ENCODE data around the gene SLAMF6.

DNA sequence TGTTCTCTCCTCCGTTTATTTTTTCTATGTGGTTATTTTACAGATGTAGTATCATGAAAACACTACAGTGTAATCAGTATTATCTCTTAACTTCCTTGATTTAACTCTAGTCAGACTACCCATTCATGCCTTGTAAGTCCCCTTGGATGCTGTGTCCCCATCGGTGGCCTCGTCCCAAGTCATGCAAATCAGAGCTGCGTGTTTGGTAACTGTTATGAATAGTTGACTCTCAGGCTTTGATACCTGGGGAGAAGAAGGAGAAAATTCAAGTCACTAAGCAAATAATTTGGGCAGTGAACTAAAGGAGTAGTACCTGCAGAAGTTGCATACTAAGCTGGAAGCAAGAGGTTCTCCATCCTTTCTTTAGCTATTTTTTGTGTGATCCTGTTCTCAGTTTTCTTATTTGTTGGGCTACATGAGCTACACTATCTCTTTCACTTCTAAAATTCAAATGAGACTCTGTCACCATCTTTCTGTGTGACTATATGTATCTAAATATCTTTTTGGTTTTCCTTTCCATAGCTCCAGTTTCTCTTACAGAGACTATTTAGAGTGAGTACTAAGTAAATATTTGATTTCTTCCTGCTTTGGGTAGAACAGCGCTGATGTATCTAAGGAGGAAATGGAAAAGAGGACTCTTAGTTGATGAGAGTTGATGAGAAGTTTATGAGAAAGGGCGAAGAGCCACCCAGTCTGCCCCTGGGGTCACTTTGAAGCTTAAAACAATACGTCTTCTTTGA lies 71.8 kb downstream of the SLAMF6 start:
- no peak for TF ChIP-seq POLR2AphosphoS5 (IDR thresholded peaks at IDR 0.05)
- no peak for TF ChIP-seq CTCF (IDR thresholded peaks at IDR 0.05)
- no peak for TF ChIP-seq POLR2A (IDR thresholded peaks at IDR 0.05; ENCODE audit: low read depth)
- no peak for TF ChIP-seq EP300 (IDR thresholded peaks at IDR 0.05)

Data from esophagus muscularis mucosa (tissue), 4 donors.